Measurements from ENCODE around the gene NOS3. TPM values are rescaled to one million over a fixed set of nuclear protein-coding genes. Genes with fewer than 3 reads are reported as not detected.

NOS3 gene
- polyA plus RNA-seq, 1 of the 3 experiments (the other 2 are of a cell fraction), result 0.41 TPM

- H2AFZ ChIP-seq (ENCODE audit: low read depth), result no peak overlapping the region
- H3K9me2 ChIP-seq, result no peaks in the 10 kb centered on the region
- no peak overlapping the region for H3K4me2 ChIP-seq
- H4K20me1 ChIP-seq (ENCODE audit: insufficient read depth), result no peaks in the 10 kb centered on the region
- H3F3A ChIP-seq (replicated peaks; ENCODE audit: insufficient read depth), result no peaks in the 10 kb centered on the region
- no peak overlapping the region for H3K9ac ChIP-seq
- no peaks in the 10 kb centered on the region for H3K4me1 ChIP-seq (ENCODE audit: control insufficient read depth in 1 of 2, insufficient read depth in 2 of 2, low read depth in 1 of 2, low read length in 1 of 2)
- H3K4me3 ChIP-seq (ENCODE audit: low read depth in 2 of 2, low read length in 1 of 2), result no peak overlapping the region
- H3K27ac ChIP-seq (ENCODE audit: low read depth in 2 of 2, low read length in 1 of 2), result no peak overlapping the region
- TF ChIP-seq GABPA (IDR thresholded peaks at IDR 0.05; ENCODE audit: low read depth) (no peak), REST (IDR thresholded peaks at IDR 0.05; ENCODE audit: low read depth, low read length) (no peak), RFX5 (IDR thresholded peaks at IDR 0.05; ENCODE audit: low read length) (no peak), POLR2AphosphoS5 (IDR thresholded peaks at IDR 0.05; ENCODE audit: low read depth, low read length) (no peak), ZBTB33 (IDR thresholded peaks at IDR 0.05; ENCODE audit: borderline replicate concordance, low read depth) (no peak), ELF1 (IDR thresholded peaks at IDR 0.05) (no peak), FOSL2 (IDR thresholded peaks at IDR 0.05; ENCODE audit: borderline replicate concordance, low read depth) (no peak), RAD21 (IDR thresholded peaks at IDR 0.05; ENCODE audit: low read length) (no peak), FOXM1 (IDR thresholded peaks at IDR 0.05; ENCODE audit: low read depth) (no peak), YY1 (IDR thresholded peaks at IDR 0.05; ENCODE audit: low read depth) (no peak), NRF1 (IDR thresholded peaks at IDR 0.05; ENCODE audit: low read depth, low read length) (no peak), SMC3 (IDR thresholded peaks at IDR 0.05; ENCODE audit: low read depth, low read length) (no peak), MXI1 (IDR thresholded peaks at IDR 0.05; ENCODE audit: low read depth, low read length) (no peak), USF2 (IDR thresholded peaks at IDR 0.05; ENCODE audit: borderline replicate concordance, low read depth, low read length) (no peak), EP300 (IDR thresholded peaks at IDR 0.05; ENCODE audit: borderline replicate concordance in 1 of 2, low read depth in 1 of 2, low read length in 1 of 2) (no peak), TEAD4 (IDR thresholded peaks at IDR 0.05; ENCODE audit: borderline replicate concordance, insufficient read depth) (no peak), IRF3 (IDR thresholded peaks at IDR 0.05; ENCODE audit: low read depth, low read length) (no peak), TCF12 (IDR thresholded peaks at IDR 0.05) (no peak), TAF1 (IDR thresholded peaks at IDR 0.05; ENCODE audit: borderline replicate concordance, low read depth, low read length) (no peak)
- CTCF ChIA-PET, result interaction anchor here (1.0 to 10.7 kb wide), 6 partner anchors 9 to 103 kb away, joined by 3 to 107 read pairs (median 9); partner anchors contain the start of gene ATG9B
- POLR2A ChIA-PET, result no interaction called here
- H3K27me3 ChIP-seq (ENCODE audit: insufficient read depth), result 0 out of 2 replicates have a peak, but pooled peaks cover 5% of the 10 kb centered on the region
- no peaks in the 10 kb centered on the region for H3K36me3 ChIP-seq (replicated peaks in 1 of 2; ENCODE audit: control insufficient read depth in 1 of 2, insufficient read depth in 2 of 2, low read length in 1 of 2)
- no peaks in the 10 kb centered on the region for H3K79me2 ChIP-seq (ENCODE audit: insufficient read depth)
- DNase-seq, result no peak
- H3K9me3 ChIP-seq, result no peaks in the 10 kb centered on the region
- 89% methylated on average over 16 of the region's 16 CpGs for WGBS (ENCODE audit: low lambda C conversion rate)
Observed at GRCh38 chr7:151001546-151001945, 10.7 kb downstream of the NOS3 start.
